WTC11 (cell line): ENCODE measurements around the gene KRTAP10-4.

Experiments used
- ATF3 ChIP-seq: sonication (generic); formaldehyde crosslinking; conservative IDR thresholded peaks from 2 replicates; pipeline ENCODE4 v1.8.1; 2022; ENCODE audit warnings: mild to moderate bottlenecking, missing genetic modification reagents
- CBFB ChIP-seq: sonication (generic); formaldehyde crosslinking; IDR thresholded peaks from 2 replicates; pipeline ENCODE4 v1.8.1; 2022; ENCODE audit warnings: mild to moderate bottlenecking, low read depth, missing genetic modification reagents
- CTCF ChIP-seq: fragments of 200-600 bp; IDR thresholded peaks from 2 replicates; pipeline ENCODE4 v1.8.0; 2022; ENCODE audit warnings: antibody characterized with exemption
- FOXK1 ChIP-seq: sonication (generic); formaldehyde crosslinking; IDR thresholded peaks from 2 replicates; pipeline ENCODE4 v1.8.0; 2022; ENCODE audit warnings: mild to moderate bottlenecking, moderate library complexity, missing genetic modification reagents
- GABPB1 ChIP-seq: sonication (generic); formaldehyde crosslinking; IDR thresholded peaks from 2 replicates; pipeline ENCODE4 v1.8.1; 2023; ENCODE audit warnings: mild to moderate bottlenecking, missing genetic modification reagents
- JUN ChIP-seq: sonication (generic); formaldehyde crosslinking; IDR thresholded peaks from 2 replicates; pipeline ENCODE4 v1.8.0; 2023; ENCODE audit warnings: mild to moderate bottlenecking, missing genetic modification reagents
- MYBL2 ChIP-seq: sonication (generic); formaldehyde crosslinking; IDR thresholded peaks from 2 replicates; pipeline ENCODE4 v1.8.1; 2023; ENCODE audit warnings: mild to moderate bottlenecking, moderate library complexity, missing genetic modification reagents
- NR2C2 ChIP-seq: sonication (generic); formaldehyde crosslinking; IDR thresholded peaks from 2 replicates; pipeline ENCODE4 v1.8.0; 2022; ENCODE audit warnings: mild to moderate bottlenecking, missing genetic modification reagents
- NR3C1 ChIP-seq: sonication (generic); formaldehyde crosslinking; conservative IDR thresholded peaks from 2 replicates; pipeline ENCODE4 v1.8.1; 2023; ENCODE audit warnings: low read depth, mild to moderate bottlenecking, missing genetic modification reagents
- PRDM15 ChIP-seq: sonication (generic); formaldehyde crosslinking; IDR thresholded peaks from 2 replicates; pipeline ENCODE4 v1.8.0; 2022; ENCODE audit warnings: missing genetic modification reagents
- SMAD3 ChIP-seq: sonication (generic); formaldehyde crosslinking; IDR thresholded peaks from 2 replicates; pipeline ENCODE4 v1.8.0; 2022; ENCODE audit warnings: missing genetic modification reagents, mild to moderate bottlenecking, borderline replicate concordance
- SP1 ChIP-seq: sonication (generic); formaldehyde crosslinking; conservative IDR thresholded peaks from 2 replicates; pipeline ENCODE4 v1.8.1; 2022; ENCODE audit warnings: missing genetic modification reagents
- USF2 ChIP-seq: sonication (generic); formaldehyde crosslinking; IDR thresholded peaks from 2 replicates; pipeline ENCODE4 v1.8.1; 2023; ENCODE audit warnings: mild to moderate bottlenecking, missing genetic modification reagents, moderate library complexity
- ZNF317 ChIP-seq: sonication (generic); formaldehyde crosslinking; IDR thresholded peaks from 2 replicates; pipeline ENCODE4 v1.8.1; 2023; ENCODE audit warnings: low read depth, mild to moderate bottlenecking, moderate library complexity, missing genetic modification reagents, borderline replicate concordance

- TF ChIP-seq CTCF (no peak), CBFB (CRISPR knock-in tag) (no peak), ZNF317 (CRISPR knock-in tag) (no peak), USF2 (CRISPR knock-in tag) (no peak), GABPB1 (CRISPR knock-in tag) (no peak), JUN (no peak), MYBL2 (no peak), SP1 (CRISPR knock-in tag) (no peak), ATF3 (no peak), NR2C2 (CRISPR knock-in tag) (no peak), PRDM15 (CRISPR knock-in tag) (no peak), SMAD3 (CRISPR knock-in tag) (no peak), NR3C1 (no peak), FOXK1 (CRISPR knock-in tag) (no peak)
Observed at GRCh38 chr21:44578371-44579055, 5.0 kb downstream of the KRTAP10-4 start.
